Measurements from ENCODE around the gene LEAP2. TPM values are rescaled to one million over a fixed set of nuclear protein-coding genes. Genes with fewer than 3 reads are reported as not detected.
"Not testable (repeated sequence)": the region's sequence is repeated elsewhere in the genome, so short reads cannot be mapped to it uniquely, and the experiment has no call there.

The LEAP2 gene
- total RNA-seq, 1 donor from 2014 or later: 0.79 TPM

DNA sequence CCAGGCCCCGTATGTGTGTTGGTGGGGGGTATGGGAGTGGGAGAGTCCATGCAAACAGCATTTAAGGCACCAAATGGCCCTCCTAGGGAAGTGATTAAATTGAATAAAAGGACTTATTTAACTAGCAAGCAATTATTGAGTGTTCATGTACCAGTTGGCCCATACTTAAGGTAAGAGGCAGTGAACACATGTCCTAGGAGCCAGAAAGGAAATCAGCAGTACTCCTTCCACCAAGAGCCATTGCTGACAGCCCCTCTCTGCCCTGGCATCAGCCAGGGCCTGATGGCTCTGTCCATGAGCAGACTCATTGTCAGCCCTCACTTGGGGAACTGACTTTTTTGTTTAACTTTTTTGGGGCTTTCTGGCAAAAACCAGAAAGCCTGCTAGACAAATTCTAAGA is 32.6 kb upstream of the LEAP2 start:
- no peak for DNase-seq

GRCh38 chr5:132841305-132841704 is 32.2 kb upstream of the LEAP2 start:
- no peak for DNase-seq

DNA sequence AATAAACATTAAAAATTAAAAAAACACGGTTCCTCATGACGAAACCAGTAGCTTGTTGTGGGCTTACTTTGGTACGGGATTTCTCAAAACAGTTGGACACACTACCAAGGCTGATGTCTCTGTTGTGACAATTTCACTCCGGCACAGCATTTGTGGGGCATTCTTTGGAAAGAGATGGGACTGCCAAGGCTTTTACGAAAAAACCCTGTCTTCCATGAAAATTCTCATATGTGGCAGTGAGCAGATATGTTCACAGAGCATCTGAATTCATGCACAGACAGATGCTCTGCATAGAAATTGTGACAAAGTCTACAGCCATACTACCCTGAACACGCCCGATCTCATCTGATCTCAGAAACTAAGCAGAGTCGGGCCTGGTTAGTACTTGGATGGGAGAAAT is 25.2 kb upstream of the LEAP2 start:
- DNase-seq: no peak

GRCh38 chr5:132849347-132849746 is 24.1 kb upstream of the LEAP2 start:
- DNase-seq: no peak

GRCh38 chr5:132850066-132850465 is 23.4 kb upstream of the LEAP2 start:
- no peak for DNase-seq

DNA sequence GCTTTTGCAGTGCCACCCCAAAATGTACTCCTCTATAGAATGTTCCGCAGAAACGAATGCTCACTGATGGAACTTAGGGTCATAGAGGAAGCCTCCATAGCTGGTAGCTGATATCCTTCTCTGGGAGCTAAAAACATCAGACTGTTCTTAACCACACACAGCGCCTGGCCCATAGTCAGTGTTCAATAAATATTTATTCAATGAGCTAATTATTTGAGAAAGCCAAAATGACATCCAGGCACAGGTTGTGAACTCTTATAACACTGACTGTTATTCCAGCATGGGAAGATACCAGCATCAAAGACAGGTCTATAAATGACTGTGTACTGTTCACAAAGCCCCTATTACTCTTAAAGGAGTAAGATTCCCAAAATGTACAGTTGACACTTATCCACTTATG is 20.1 kb upstream of the LEAP2 start:
- DNase-seq: no peak

- DNase-seq: no peak
These were observed 19.7 kb upstream of the LEAP2 start for GRCh38 chr5:132853790-132854189.

GRCh38 chr5:132854301-132854700 is 19.2 kb upstream of the LEAP2 start:
- no peak for DNase-seq

GRCh38 chr5:132854992-132855391 is 18.5 kb upstream of the LEAP2 start:
- DNase-seq: not testable (repeated sequence)

DNA sequence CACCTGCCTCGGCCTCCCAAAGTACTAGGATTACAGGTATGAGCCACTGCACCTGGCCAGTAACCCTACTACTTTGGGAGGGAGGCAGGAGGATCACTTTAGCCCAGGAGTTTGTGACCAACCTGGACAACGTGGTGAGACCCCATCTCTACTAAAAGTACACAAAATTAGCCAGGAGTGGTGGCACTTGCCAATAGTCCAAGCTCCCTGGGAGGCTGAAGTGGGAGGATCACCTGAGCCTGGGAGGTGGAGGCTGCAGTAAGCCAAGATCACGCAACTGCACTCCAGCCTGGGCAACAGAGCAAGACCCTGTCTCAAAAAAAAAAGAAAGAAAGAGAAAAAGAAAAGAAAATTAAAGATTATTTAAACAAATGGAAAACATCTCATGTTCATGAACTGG is 17.5 kb upstream of the LEAP2 start:
- no peak for DNase-seq

- no peak for DNase-seq
These were observed 13.5 kb upstream of the LEAP2 start for GRCh38 chr5:132859889-132860437.

DNA sequence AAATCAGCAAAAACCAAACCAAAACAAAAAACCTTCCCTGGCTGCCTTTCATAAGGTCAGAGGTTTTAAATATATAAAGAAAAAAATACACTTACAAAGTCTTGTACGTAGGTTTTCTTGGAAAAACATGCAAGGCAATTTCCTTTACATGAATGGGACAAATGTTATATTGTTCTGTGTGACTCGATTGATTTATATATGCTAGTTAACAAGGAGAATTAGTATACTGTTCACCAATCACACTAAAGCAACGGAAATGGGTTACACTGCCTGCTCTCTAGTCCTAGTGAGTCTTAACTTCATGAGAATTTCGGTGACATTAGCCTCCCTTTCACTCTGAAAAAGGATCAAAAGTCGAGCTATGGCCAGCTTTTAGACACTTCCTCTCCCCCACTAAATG is 12.7 kb upstream of the LEAP2 start:
- no peak for DNase-seq

DNA sequence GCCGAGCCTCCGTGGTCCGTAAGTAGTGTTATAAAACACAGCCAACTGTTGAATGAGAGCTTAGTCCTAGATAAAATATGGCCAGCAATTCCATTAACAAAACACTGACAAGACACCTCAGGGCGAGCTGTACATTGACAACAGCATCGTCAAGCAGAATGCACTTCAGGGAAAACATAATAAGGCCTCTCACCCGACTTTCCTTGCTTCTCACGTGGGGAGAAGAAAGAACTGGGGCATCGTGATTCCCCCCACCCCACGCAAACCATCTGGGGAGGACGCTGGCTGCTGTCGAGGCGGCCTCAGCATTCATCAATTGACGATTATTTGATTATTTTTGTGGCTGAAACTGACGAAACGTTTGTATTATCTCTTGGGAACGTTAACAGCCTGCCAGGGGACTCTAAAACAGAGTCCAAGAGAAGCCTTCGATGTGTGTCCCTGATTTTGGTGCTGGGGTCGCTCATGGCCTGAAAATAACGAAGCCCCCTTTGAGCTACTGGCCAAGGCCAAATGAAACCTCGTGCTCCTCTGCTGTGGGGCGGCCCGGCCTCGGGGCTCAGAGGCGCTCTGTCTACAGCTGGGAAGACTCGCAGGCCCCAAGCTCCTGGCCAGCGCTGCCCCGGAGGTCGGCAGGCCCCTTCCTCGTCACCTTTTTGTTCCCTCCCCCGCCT is 7.7 kb upstream of the LEAP2 start:
- DNase-seq: no peak

DNA sequence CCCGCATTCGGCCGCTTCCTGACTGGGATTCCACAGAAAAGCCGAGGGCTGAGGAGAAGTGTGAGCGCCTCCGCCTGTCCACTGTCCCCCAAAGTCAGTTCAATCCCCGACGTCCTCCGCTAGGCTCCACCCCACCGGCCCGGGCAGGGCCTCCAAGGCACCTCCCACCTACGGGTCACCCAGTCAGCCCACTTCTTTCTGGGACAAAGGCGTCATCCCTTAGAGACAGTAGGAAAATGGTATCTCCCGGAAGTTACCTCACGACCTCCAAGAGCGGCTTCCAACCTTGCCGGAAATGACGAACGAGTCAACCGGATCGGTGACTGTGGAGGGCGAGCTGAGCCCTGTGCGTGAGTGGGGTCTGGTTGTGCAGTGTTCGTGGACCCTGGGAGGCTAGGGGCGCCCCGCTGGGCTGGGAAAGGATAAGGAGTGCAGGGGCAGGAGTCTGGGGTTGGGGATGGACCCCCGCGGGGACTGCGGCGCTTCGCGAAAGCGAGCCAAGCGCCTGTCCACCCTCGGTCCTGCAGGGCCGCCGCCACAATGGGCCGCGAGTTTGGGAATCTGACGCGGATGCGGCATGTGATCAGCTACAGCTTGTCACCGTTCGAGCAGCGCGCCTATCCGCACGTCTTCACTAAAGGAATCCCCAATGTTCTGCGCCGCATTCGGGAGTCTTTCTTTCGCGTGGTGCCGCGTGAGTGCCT is 7.0 kb upstream of the LEAP2 start, which contains the start of the genes GDF9 and UQCRQ:
Gene GDF9, minus strand, starts transcription at position 128 of the 704 bp plus-strand sequence. CDS start 1,936 bp downstream, outside the sequence.
Gene UQCRQ, plus strand, starts transcription at position 301 of the 704 bp plus-strand sequence. Its CDS starts 240 bp downstream, at position 541.
- peak; percentile 99 for DNase-seq

DNA sequence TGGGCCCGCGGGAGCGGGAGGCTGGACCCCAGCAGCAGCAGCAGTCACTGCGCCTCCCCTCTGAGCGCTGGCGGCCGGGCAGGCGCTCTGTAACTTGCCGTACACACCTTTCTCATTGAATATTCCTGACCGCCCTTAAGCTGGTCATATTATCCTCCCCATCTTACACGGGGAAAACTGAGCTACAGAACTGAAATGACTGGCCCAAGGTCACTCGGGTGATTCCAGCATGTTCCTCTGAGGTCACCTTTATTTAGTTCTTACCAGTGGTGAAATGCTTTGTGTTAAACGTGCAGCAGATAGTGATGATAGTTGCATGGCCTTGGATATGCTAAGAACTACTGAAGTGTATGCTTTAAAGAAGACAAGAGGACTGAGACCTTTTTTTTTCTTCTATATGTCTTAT is 6.4 kb upstream of the LEAP2 start:
- DNase-seq: no peak

- no peak for DNase-seq
These were observed 4.7 kb upstream of the LEAP2 start for GRCh38 chr5:132868754-132869153.

- DNase-seq: no peak
These were observed 2.7 kb upstream of the LEAP2 start for GRCh38 chr5:132870801-132871200.

DNA sequence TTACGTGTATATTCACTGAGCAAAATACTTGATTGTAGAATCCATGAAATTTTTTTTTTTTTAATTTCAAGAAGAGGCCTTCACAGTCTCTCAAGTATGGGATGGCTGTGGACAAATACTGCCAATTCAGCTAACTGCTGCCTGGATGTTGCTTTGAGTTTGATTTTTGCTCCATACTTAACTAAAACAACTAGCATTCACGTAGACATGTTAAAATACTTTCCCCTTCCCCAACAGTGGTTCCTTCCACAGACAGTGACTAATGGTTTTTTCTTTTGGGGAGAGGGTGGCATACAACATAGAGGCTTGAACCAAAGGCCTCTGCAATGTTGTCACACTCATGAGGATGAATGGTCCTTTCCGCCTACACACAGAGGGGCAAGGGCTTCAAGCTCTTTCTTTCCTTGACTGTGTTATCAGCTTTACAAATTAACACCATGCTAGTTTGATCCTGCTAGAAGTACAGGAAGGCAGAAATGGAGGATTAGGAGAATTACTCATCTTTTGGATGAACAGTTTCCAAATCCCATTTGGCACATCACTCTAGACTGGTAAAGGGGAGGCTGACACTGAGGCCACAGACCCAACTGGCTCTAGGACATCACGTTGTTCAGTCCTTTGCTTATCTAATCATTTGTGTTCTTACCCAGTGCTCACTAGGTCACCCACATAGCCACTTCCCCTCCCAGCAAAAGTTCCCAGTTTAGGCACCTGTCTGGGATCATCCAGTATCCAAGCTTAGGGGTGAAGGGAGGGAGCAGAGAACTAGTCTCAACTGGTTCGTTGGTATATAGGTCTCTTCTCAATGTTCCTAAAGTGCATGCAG is 1.8 kb upstream of the LEAP2 start:
- no peak for DNase-seq

GRCh38 chr5:132872788-132873118 is 715 bp upstream of the LEAP2 start:
- no peak for DNase-seq

DNA sequence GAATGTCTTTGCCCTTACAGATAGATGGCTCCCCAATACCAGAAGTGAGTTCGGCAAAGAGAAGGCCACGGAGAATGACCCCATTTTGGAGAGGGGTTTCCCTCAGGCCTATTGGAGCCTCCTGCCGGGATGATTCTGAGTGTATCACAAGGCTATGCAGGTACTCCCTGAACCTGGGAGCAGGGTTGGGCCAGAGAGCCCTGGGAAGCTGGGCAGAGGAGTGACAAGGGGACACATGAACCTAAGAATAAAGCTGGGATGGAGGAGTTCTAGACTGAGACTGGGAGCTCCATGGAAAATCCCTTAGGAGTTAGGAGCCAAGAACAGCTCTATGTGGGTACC is 433 bp downstream of the LEAP2 start:
- DNase-seq: no peak

GRCh38 chr5:132876020-132876759 is 2.7 kb downstream of the LEAP2 start:
- no peak for DNase-seq

DNA sequence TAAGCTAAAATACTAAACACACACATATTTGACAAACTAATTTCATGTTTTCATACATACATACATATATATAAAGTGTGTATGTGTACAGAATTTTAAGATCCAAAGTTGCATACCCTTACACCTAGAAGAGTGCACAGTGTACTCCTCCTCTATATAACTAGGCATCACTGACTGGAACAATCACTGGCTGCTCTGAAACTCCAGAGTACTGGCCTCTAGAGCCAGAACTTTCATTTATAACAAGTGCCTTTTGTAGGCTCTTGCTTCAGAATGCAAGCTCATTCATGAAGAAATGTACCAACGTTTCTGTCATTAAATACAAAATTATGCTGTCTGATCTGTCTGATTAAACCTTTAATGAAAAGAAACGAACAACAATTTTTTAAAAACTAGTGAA is 4.0 kb downstream of the LEAP2 start:
- DNase-seq: no peak

All from skin of body (tissue), 2 donors.